OCI-M1 (cell line): ENCODE measurements around the gene ASCL1.

ENCODE experiments used
- DNase-seq: peaks from one replicate; lab custom pipeline; 2025; lab: John Stamatoyannopoulos, UW

Gene ASCL1

DNA sequence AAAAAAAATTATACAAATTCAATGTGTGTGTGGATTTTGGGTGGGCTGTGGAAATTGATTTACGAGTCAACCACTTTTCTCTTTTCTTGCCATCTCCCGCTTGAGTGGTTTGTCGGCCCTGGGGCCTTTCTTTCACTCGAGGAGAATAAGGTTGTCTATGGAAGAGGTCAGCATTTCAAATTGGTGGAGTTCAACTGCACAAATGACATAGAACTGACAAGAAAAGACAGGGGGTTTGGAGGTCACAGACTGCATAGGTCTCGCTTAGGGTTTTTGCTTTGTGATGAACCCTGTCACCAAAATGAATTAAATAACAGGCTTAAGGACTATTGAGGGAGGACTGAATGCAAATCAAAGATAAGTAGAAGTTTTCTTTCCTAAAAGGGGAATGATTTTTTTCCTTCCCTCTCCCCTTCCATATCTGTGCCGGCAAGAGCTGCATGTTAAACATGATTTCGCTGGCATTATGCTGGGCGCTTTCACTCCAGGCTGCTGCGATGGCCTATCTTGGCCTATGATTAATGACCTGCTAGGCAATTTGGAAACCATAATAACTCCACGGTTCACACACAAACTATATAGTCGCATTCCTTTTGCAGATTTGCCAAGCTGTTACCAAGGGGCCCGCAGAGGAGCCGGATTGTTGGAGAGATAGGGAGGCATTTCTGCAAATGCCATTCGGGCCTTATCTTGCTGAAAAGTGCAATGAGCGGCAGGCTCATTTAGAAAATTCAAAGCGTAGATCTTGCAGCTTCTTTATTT is 20.7 kb downstream of the ASCL1 start:
- no peak for DNase-seq

GRCh38 chr12:102980350-102980749 is 22.9 kb downstream of the ASCL1 start:
- DNase-seq: no peak

GRCh38 chr12:102990419-102990818 is 32.9 kb downstream of the ASCL1 start:
- peak; percentile 49 for DNase-seq

DNA sequence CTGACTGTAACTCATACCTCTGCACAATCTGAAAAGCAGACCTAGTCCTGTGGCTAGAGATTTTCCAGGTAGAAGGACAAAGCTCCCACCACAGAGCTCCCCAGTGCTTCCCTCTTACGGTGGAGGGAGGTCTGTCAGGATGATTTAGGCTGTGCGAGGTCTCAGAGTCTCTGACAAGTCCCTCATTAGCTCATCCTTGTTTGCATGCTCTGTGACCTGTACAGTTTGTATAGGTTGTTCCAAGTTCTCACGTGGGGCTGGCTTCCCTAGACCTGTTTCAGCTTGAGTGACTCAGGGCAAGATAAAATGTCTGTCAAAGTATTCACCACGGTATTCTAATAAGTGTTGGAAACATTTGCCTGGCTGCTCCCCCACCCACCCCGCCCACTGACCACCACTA is 34.8 kb downstream of the ASCL1 start:
- no peak for DNase-seq

- DNase-seq: no peak
Observed at GRCh38 chr12:102992720-102993119, 35.2 kb downstream of the ASCL1 start.

- DNase-seq: peak; percentile 9
Observed at GRCh38 chr12:102993537-102993936, 36.1 kb downstream of the ASCL1 start.

DNA sequence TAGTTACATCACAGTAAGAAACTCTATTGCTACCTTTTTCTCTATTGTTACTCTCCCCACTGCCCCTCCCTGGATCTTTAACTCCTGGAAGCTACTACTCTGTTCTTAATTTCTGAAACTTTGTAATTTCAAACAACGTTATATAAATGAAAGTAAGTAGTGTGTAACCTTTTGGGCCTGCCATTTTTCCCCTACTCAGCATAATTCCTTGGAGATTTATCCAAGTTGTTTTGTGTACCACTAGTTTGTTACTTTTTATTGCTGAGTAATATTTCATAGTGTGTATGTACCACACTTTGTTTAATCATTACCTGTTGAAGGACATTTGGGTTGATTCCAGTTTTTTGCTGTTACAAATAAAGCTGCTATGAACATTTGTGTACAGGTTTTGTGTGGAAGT is 37.9 kb downstream of the ASCL1 start:
- DNase-seq: no peak
